HepG2 (cell line): ENCODE results near the gene RIPPLY2. TPM values are rescaled to one million over a fixed set of nuclear protein-coding genes. Genes with fewer than 3 reads are reported as not detected.

Experiments
- ATAC-seq: fragments of 200-7000 bp; cut with Tn5 transposase; 3 replicates; pipeline ENCODE4 v1.9.1; 2020; ENCODE audit warnings: mild to moderate bottlenecking, moderate library complexity
- BruUV-seq: library from RNA; stranded (reverse); fragments of 400-500 nt; replicated peaks from 2 replicates; lab custom pipeline; 2021; lab: Mats Ljungman, UMichigan
- CTCF ChIA-PET: fragments of 300-600 bp; formaldehyde crosslinking; extraction: SDS; loops from one replicate; lab custom pipeline; 2021; ENCODE audit warnings: low total read pairs, inconsistent platforms, low intra/inter-chr PET ratio; lab: Yijun Ruan, JAX
- POLR2A ChIA-PET: fragments of 350-600 bp; sonication (Branson Sonifier 250); formaldehyde crosslinking; loops from one replicate; lab custom pipeline; 2020; ENCODE audit warnings: antibody characterized with exemption, inconsistent platforms; lab: Yijun Ruan, JAX
- DNase-seq: peaks from one replicate; pipeline ENCODE4 v3.0.0-alpha.2; 2015; ENCODE audit warnings: low spot score
- FAIRE-seq: peaks from 3 replicates; lab custom pipeline; 2011; peaks lifted over from hg19 to GRCh38; lab: Jason Lieb, UNC
- H2AFZ ChIP-seq: one replicate; pipeline ENCODE4 v1.6.1; 2011; ENCODE audit warnings: low read length, inconsistent platforms
- H3K27ac ChIP-seq: fragments of 300-600 bp; 3 replicates; pipeline ENCODE4 v1.8.0; 2011; ENCODE audit warnings: mixed run types, mild to moderate bottlenecking, mixed read lengths, low read length, inconsistent platforms; ENCODE audit not compliant: insufficient read depth; ENCODE audit errors: extremely low read length
- H3K27me3 ChIP-seq, 2 experiments: fragments of 200-600 bp in 1 of 2; 2 replicates in 1 of 2; 3 replicates in 1 of 2; pipeline versions ENCODE4 v1.6.0 to v1.8.0; 2011; ENCODE audit warnings: low read length in 2 of 2, mild to moderate bottlenecking in 2 of 2, moderate library complexity in 2 of 2, inconsistent platforms in 1 of 2; ENCODE audit not compliant: insufficient read depth in 2 of 2, control insufficient read depth in 1 of 2
- H3K36me3 ChIP-seq, 2 experiments: fragments of 200-600 bp in 1 of 2; replicated peaks in 1 of 2; 2 replicates in 1 of 2; 3 replicates in 1 of 2; pipeline versions ENCODE4 v1.5.1 to v1.8.0; 2011; ENCODE audit warnings: low read length in 2 of 2, inconsistent platforms in 1 of 2; ENCODE audit not compliant: insufficient read depth in 2 of 2, control insufficient read depth in 1 of 2
- H3K4me1 ChIP-seq: 2 replicates; pipeline ENCODE4 v1.5.1; 2012; ENCODE audit warnings: low read length, inconsistent platforms; ENCODE audit not compliant: insufficient read depth
- H3K4me2 ChIP-seq: 2 replicates; pipeline ENCODE4 v1.6.0; 2011; ENCODE audit warnings: low read depth, low read length, inconsistent platforms
- H3K4me3 ChIP-seq, 3 experiments: fragments of 200-600 bp in 1 of 3; sonication (generic), shearing (Covaris generic) in 1 of 3; replicated peaks in 1 of 3; 2 replicates each; pipeline ENCODE4 v1.5.1; 2011 to 2016; ENCODE audit warnings: low read length in 3 of 3, inconsistent platforms in 2 of 3, low read depth in 2 of 3, mild to moderate bottlenecking in 2 of 3, control low read depth in 1 of 3, mixed read lengths in 1 of 3; ENCODE audit not compliant: insufficient read depth in 1 of 3
- H3K79me2 ChIP-seq: one replicate; pipeline ENCODE4 v1.6.1; 2011; ENCODE audit warnings: low read length, inconsistent platforms; ENCODE audit not compliant: insufficient read depth
- H3K9ac ChIP-seq: 2 replicates; pipeline ENCODE4 v1.6.0; 2011; ENCODE audit warnings: mild to moderate bottlenecking, low read depth, low read length, inconsistent platforms; ENCODE audit not compliant: insufficient read depth
- H3K9me3 ChIP-seq: 2 replicates; pipeline ENCODE4 v1.5.1; 2012; ENCODE audit warnings: mild to moderate bottlenecking, low read length
- H4K20me1 ChIP-seq: 2 replicates; pipeline ENCODE4 v1.6.0; 2011; ENCODE audit warnings: inconsistent platforms, mild to moderate bottlenecking, low read length, moderate library complexity; ENCODE audit not compliant: insufficient read depth
- CBX2 ChIP-seq, 2 experiments: fragments of 200-600 bp in 1 of 2; sonication (generic); formaldehyde crosslinking in 1 of 2; IDR thresholded peaks; 2 replicates each; pipeline versions ENCODE4 v1.7.0 to v1.8.1; 2018 to 2022; ENCODE audit warnings: low read depth in 2 of 2, low read length in 1 of 2, mild to moderate bottlenecking in 1 of 2, missing genetic modification reagents in 1 of 2
- HHEX ChIP-seq: IDR thresholded peaks from 2 replicates; pipeline ENCODE4 v1.6.1; 2016; ENCODE audit warnings: control low read depth
- HNRNPLL ChIP-seq: fragments of 200-400 bp; formaldehyde crosslinking; IDR thresholded peaks from 2 replicates; pipeline ENCODE4 v1.6.1; 2017; ENCODE audit warnings: mild to moderate bottlenecking, low read depth, low read length; ENCODE audit not compliant: poor library complexity, severe bottlenecking
- HOXA5 ChIP-seq: sonication (generic); formaldehyde crosslinking; IDR thresholded peaks from 2 replicates; pipeline ENCODE4 v1.4.0; 2020; ENCODE audit warnings: missing genetic modification reagents
- SIN3A ChIP-seq: IDR thresholded peaks from 2 replicates; pipeline ENCODE4 v1.6.1; 2011; ENCODE audit warnings: low read depth, mild to moderate bottlenecking, control low read depth, low read length, borderline replicate concordance
- ZFP37 ChIP-seq: sonication (generic); formaldehyde crosslinking; IDR thresholded peaks from 2 replicates; pipeline ENCODE4 v1.4.0; 2020; ENCODE audit warnings: missing genetic modification reagents, borderline replicate concordance
- ZNF350 ChIP-seq: sonication (generic); formaldehyde crosslinking; IDR thresholded peaks from 2 replicates; pipeline ENCODE4 v1.4.0; 2020; ENCODE audit warnings: mild to moderate bottlenecking, low read depth, missing genetic modification reagents, borderline replicate concordance
- ZNF558 ChIP-seq: sonication (generic); formaldehyde crosslinking; IDR thresholded peaks from 2 replicates; pipeline ENCODE4 v1.9.0; 2022; ENCODE audit warnings: mild to moderate bottlenecking, missing genetic modification reagents, borderline replicate concordance
- ZNF644 ChIP-seq: IDR thresholded peaks from 2 replicates; pipeline ENCODE4 v1.6.1; 2016; ENCODE audit warnings: low read depth
- WGBS: methylation state at CpG from one replicate; pipeline ENCODE4 v1.1.6; 2017; ENCODE audit warnings: low lambda C conversion rate; 5-methylcytosine and 5-hydroxymethylcytosine counted together
- in situ Hi-C: cut with HindIII; loops from 2 replicates; pipeline ENCODE4 v1.10.0; 2017; ENCODE audit warnings: low pct_unique_long_range_greater_than_20kb; ENCODE audit not compliant: extremely low pct_ligation_motif_present
- intact Hi-C: fragments of 100-400 bp; cut with micrococcal nuclease; formaldehyde crosslinking; loops from one replicate; pipeline ENCODE4 v1.10.0; 2022; ENCODE audit not compliant: unreplicated experiment
- polyA plus RNA-seq, 8 experiments: library from polyadenylated mRNA; depleted of rRNA in 3 of 8; stranded (reverse) in 7 of 8; unstranded in 1 of 8; fragments of >200 nt; fragmentation: Illumina TruSeq in 4 of 8; extraction: Trizol in 4 of 8; gene quantifications; 2 replicates each; pipeline versions ENCODE4 v1.2.1 to v1.2.3, GENCODE V29; 2011 to 2016; ENCODE audit warnings: low read depth in 4 of 8, missing spikeins in 1 of 8, mixed read lengths in 1 of 8; ENCODE audit not compliant: insufficient read depth in 1 of 8
- total RNA-seq, 5 experiments: library from RNA; depleted of rRNA; stranded (reverse); fragments of >200 nt; fragmentation: Illumina TruSeq; extraction: Trizol; gene quantifications; 2 replicates each; pipeline ENCODE4 v1.2.3, GENCODE V29; 2016; ENCODE audit warnings: low read depth in 1 of 5
- TF ChIP-seq, protein P1 (sequence below): IDR thresholded peaks from 2 replicates; pipeline ENCODE4 v1.6.1; 2016
- TF ChIP-seq, protein P2 (sequence below), 2 experiments: sonication (generic) in 1 of 2; formaldehyde crosslinking in 1 of 2; IDR thresholded peaks; 2 replicates each; pipeline versions ENCODE4 v1.6.1 to v1.9.0; 2014 to 2022; ENCODE audit warnings: antibody characterized with exemption in 1 of 2, borderline replicate concordance in 1 of 2, inconsistent platforms in 1 of 2, low read depth in 1 of 2, missing genetic modification reagents in 1 of 2
- TF ChIP-seq, protein P3 (sequence below): sonication (generic); formaldehyde crosslinking; IDR thresholded peaks from 2 replicates; pipeline ENCODE4 v1.4.0; 2020; ENCODE audit warnings: mild to moderate bottlenecking, missing genetic modification reagents
- TF ChIP-seq, protein P4 (sequence below): sonication (generic); formaldehyde crosslinking; IDR thresholded peaks from 2 replicates; pipeline ENCODE4 v1.4.0; 2020; ENCODE audit warnings: mild to moderate bottlenecking, missing genetic modification reagents

The RIPPLY2 gene
- total and polyA plus RNA-seq, 2 of the 13 experiments (the other 11 are each of a cell fraction or from before 2014, with no cell fraction given), result not detected

DNA sequence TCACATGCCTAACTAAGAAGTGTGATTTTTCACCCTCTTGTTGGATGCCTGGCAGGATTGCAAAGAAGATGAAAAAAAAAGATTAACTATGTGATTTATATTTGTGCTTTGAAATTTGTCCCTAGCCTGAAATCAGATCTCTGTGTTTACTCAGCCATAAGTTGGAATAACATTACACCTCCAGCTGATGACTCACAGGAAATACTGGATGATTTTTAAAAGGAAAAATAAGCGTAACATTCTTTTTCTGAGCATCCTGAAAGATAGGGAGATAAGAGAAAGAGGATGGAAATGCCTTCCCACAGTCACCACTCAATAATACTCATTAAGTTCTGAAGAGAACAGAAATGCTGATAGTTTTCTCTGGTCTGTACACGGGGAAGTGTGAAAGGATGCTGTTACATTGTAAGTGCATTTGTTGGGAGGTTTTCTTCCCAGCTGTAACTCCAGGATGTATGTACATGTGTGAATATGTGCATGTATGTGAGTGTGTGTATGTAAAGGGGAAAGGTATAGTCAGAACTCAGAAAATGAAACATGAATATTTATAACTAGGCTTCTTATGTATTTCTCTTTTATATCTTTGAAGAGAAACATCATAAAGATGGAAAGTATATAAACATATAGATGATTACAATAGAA is 37.4 kb upstream of the RIPPLY2 start:
- H3K4me1 ChIP-seq, result no peaks in the 10 kb centered on the region
- no peaks in the 10 kb centered on the region for H3K36me3 ChIP-seq
- intact Hi-C loops (no loop called here), in situ Hi-C loops (no loop called here)
- ChIA-PET CTCF (no interaction called here), POLR2A (no interaction called here)
- no peak overlapping the region for H2AFZ ChIP-seq
- no TSS peak for BruUV-seq
- no peak overlapping the region for H3K4me3 ChIP-seq
- no peaks in the 10 kb centered on the region for H4K20me1 ChIP-seq
- H3K4me2 ChIP-seq, result no peak overlapping the region
- WGBS, result 4% methylated on average over 2 of the region's 2 CpGs
- no peaks in the 10 kb centered on the region for H3K79me2 ChIP-seq
- H3K9ac ChIP-seq, result no peak overlapping the region
- ATAC-seq (no peak), FAIRE-seq (no peak), DNase-seq (no peak)
- H3K9me3 ChIP-seq, result no peaks in the 10 kb centered on the region
- no peak overlapping the region for H3K27ac ChIP-seq
- no peaks in the 10 kb centered on the region; a peak in 1 of 5 replicates for H3K27me3 ChIP-seq
- no peak for TF ChIP-seq ZNF558
- no peak for TF ChIP-seq ZFP37
- TF ChIP-seq ZNF644, result no peak
- no peak for TF ChIP-seq HOXA5
- TF ChIP-seq ZNF350 (CRISPR knock-in tag), result no peak
- TF ChIP-seq CBX2 (IDR thresholded peaks at IDR 0.05; ENCODE audit: low read depth, low read length), result no peak
- no peak for TF ChIP-seq CBX2 (CRISPR knock-in tag; IDR thresholded peaks at IDR 0.05; ENCODE audit: low read depth)
- TF ChIP-seq, protein P1, sequence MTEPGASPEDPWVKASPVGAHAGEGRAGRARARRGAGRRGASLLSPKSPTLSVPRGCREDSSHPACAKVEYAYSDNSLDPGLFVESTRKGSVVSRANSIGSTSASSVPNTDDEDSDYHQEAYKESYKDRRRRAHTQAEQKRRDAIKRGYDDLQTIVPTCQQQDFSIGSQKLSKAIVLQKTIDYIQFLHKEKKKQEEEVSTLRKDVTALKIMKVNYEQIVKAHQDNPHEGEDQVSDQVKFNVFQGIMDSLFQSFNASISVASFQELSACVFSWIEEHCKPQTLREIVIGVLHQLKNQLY, result no peak
- no peak for TF ChIP-seq HHEX
- no peak for TF ChIP-seq SIN3A
- TF ChIP-seq, protein P2, sequence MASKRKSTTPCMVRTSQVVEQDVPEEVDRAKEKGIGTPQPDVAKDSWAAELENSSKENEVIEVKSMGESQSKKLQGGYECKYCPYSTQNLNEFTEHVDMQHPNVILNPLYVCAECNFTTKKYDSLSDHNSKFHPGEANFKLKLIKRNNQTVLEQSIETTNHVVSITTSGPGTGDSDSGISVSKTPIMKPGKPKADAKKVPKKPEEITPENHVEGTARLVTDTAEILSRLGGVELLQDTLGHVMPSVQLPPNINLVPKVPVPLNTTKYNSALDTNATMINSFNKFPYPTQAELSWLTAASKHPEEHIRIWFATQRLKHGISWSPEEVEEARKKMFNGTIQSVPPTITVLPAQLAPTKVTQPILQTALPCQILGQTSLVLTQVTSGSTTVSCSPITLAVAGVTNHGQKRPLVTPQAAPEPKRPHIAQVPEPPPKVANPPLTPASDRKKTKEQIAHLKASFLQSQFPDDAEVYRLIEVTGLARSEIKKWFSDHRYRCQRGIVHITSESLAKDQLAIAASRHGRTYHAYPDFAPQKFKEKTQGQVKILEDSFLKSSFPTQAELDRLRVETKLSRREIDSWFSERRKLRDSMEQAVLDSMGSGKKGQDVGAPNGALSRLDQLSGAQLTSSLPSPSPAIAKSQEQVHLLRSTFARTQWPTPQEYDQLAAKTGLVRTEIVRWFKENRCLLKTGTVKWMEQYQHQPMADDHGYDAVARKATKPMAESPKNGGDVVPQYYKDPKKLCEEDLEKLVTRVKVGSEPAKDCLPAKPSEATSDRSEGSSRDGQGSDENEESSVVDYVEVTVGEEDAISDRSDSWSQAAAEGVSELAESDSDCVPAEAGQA (IDR thresholded peaks at IDR 0.05; ENCODE audit: low read depth), result no peak
- TF ChIP-seq, protein P2 (CRISPR knock-in tag; IDR thresholded peaks at IDR 0.05; ENCODE audit: borderline replicate concordance), result no peak
- TF ChIP-seq HNRNPLL, result no peak
- TF ChIP-seq, protein P3, sequence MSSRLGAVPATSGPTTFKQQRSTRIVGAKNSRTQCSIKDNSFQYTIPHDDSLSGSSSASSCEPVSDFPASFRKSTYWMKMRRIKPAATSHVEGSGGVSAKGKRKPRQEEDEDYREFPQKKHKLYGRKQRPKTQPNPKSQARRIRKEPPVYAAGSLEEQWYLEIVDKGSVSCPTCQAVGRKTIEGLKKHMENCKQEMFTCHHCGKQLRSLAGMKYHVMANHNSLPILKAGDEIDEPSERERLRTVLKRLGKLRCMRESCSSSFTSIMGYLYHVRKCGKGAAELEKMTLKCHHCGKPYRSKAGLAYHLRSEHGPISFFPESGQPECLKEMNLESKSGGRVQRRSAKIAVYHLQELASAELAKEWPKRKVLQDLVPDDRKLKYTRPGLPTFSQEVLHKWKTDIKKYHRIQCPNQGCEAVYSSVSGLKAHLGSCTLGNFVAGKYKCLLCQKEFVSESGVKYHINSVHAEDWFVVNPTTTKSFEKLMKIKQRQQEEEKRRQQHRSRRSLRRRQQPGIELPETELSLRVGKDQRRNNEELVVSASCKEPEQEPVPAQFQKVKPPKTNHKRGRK (CRISPR knock-in tag), result no peak
- TF ChIP-seq, protein P4, sequence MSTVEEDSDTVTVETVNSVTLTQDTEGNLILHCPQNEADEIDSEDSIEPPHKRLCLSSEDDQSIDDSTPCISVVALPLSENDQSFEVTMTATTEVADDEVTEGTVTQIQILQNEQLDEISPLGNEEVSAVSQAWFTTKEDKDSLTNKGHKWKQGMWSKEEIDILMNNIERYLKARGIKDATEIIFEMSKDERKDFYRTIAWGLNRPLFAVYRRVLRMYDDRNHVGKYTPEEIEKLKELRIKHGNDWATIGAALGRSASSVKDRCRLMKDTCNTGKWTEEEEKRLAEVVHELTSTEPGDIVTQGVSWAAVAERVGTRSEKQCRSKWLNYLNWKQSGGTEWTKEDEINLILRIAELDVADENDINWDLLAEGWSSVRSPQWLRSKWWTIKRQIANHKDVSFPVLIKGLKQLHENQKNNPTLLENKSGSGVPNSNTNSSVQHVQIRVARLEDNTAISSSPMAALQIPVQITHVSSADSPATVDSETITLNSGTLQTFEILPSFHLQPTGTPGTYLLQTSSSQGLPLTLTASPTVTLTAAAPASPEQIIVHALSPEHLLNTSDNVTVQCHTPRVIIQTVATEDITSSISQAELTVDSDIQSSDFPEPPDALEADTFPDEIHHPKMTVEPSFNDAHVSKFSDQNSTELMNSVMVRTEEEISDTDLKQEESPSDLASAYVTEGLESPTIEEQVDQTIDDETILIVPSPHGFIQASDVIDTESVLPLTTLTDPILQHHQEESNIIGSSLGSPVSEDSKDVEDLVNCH (CRISPR knock-in tag), result no peak
